ENCODE results near the gene NUCB2. TPM values are rescaled to one million over a fixed set of nuclear protein-coding genes. Genes with fewer than 3 reads are reported as not detected.

NUCB2 gene
- total and polyA plus RNA-seq, 2 of the 13 experiments (the other 11 are each of a cell fraction or from before 2014, with no cell fraction given) = 54.2 to 82.4 TPM

GRCh38 chr11:17353821-17354600 is 77.5 kb downstream of the NUCB2 start (continued):
- TF ChIP-seq ZNF292 (CRISPR knock-in tag; IDR thresholded peaks at IDR 0.05; ENCODE audit: borderline replicate concordance, low read depth) (no peak), AKNA (CRISPR knock-in tag; IDR thresholded peaks at IDR 0.05; ENCODE audit: borderline replicate concordance) (no peak), MED8 (CRISPR knock-in tag; IDR thresholded peaks at IDR 0.05; ENCODE audit: insufficient replicate concordance) (no peak), MIXL1 (CRISPR knock-in tag; IDR thresholded peaks at IDR 0.05) (no peak), RFXANK (CRISPR knock-in tag; IDR thresholded peaks at IDR 0.05) (no peak), ZNF792 (CRISPR knock-in tag; IDR thresholded peaks at IDR 0.05) (no peak), ZHX1 (CRISPR knock-in tag; IDR thresholded peaks at IDR 0.05; ENCODE audit: low read depth) (0 out of 2 replicates have a peak, but pooled peaks have one; percentile 5), ZNF883 (CRISPR knock-in tag; IDR thresholded peaks at IDR 0.05; ENCODE audit: not compliant biosample characterization) (no peak), ZSCAN30 (CRISPR knock-in tag; IDR thresholded peaks at IDR 0.05) (no peak)
